Stimulated activated CD8-positive, alpha-beta memory T cell treated with anti-CD3 and anti-CD28 coated beads, Interleukin-12 subunit alpha, Interleukin-12 subunit beta, amount 100 ng/mL, for 24 hours (primary cell): ENCODE measurements around the gene GUF1.
"Not testable (repeated sequence)": the region's sequence is repeated elsewhere in the genome, so short reads cannot be mapped to it uniquely, and the experiment has no call there.

Experiments
- DNase-seq: peaks from one replicate; pipeline ENCODE4 v3.0.0-alpha.2; 2020; ENCODE audit errors: extremely low read depth

GUF1 gene

DNA sequence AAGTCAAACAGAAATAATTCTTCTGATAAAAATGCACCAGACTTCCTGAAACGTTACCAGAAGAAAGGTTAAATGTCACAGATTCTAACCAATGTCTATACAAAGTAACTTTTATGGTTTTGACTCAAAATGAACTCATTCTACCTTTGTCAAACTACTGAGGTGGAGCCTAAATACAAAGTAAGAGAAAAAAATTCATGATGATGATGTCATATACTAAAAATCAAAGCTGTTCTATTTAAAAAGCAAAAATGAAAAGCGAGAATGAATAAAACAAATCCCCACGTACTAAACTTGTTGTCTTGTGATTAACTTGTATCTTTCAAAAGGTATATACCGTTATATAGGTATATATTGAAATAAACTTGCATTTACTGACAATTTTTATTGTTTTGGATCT is 26.5 kb downstream of the GUF1 start:
- DNase-seq, result no peak

DNA sequence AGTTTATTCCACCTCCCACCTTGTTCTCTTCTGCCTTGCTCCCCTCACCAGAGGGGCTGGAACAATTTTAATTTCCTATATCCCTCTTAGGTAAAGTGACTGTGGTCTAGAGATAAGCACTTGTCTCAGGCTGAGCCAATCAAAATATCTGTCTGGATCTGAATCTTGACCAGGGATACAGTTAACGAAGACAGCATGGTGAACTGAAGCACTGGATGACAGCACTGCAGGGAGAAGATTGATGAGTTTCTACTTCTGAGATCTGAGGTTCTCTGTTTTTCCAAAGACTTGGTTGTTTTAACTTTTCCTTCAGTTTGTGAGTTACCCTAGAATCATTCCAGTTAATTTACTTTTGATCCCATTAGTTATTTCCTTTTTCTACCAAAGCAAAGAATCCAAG is 34.9 kb downstream of the GUF1 start:
- no peak for DNase-seq

DNA sequence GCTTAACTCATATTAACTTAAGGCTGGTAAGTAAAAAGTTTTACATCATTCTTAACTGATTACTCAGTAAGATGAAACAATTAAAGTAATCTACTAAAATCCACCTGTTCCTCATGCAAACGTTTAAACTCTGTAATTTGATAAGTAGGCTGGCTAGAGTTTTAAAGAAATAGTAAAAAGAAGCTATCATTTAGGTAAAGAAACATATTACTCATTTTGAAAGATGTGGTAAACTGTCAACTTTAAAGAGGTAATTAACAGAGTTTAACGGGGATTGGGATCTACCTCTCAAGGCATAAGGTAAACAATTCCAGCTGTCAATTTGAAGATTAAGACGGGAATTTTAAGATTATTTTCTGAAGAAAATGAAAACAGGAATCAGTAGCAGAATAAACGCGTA is 38.4 kb downstream of the GUF1 start:
- no peak for DNase-seq

DNA sequence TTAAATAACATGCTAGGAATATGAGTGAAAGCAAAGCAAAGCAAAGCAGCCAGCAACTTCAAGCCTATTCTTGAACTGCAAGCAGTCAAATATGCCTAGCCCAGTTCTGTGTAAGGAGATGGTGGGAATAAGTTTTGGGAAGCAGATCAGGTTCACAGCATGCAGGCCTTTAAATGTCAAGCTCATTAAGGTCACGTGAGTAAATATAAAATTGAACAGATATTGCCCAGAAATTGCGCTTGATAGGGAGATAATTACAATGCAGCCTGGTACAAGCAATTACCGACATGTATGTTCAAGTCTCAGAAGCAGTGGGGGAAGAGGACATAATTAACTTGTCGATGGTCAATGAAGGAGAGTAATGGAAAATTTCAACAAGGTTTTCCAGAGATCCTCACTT is 42.2 kb downstream of the GUF1 start:
- no peak for DNase-seq

DNA sequence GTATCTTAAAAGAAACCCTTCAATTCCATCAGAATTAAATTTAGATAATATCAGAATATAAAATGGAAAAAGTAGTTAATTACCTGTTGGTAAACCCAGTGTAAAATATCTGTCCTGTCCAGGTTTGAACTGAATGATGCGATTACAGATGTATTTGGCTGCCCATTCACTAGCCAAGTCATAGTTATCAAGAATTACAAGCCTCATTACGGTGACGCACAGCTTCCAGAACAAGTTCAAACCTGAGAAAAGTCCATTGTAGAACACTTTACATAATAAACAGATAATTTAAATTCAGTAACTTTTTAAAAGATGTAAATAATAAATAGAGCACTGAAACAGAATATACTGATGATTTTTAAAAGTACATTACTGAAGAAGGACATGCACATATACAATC is 43.8 kb downstream of the GUF1 start:
- DNase-seq, result no peak

DNA sequence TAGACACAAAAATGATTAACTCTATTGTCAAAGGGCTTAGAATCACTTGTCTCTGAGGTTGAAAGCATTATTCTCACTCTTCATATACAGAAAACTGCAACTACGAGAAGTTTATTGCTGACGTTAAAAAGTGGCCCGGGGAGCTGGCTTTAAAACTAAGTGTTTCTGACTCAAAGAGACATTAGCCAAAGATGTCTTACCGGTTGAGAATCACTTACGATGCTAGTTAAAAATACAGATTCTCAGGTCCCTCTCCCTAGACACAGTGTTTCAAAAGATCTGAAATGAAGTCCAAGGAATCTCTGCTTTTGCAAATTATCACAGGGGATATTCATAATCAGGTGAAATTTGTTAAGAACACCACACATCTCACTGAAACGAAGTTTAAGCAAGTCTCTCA is 46.9 kb downstream of the GUF1 start:
- DNase-seq, result no peak

DNA sequence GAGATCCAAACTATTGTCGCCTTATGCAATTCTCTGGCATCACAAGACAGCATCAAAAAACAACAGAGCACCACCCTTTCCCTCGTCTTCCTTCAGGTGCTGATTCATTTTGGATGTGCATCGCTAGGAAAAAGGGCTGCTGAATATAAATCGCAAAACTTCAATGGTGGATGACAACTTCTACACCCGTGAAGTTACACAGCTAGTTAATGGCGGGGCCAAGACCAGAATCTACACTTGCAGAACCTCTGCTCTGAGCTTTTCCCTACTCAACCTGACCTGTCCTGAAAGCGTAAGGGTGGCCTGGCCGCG is 47.5 kb downstream of the GUF1 start:
- DNase-seq, result no peak

DNA sequence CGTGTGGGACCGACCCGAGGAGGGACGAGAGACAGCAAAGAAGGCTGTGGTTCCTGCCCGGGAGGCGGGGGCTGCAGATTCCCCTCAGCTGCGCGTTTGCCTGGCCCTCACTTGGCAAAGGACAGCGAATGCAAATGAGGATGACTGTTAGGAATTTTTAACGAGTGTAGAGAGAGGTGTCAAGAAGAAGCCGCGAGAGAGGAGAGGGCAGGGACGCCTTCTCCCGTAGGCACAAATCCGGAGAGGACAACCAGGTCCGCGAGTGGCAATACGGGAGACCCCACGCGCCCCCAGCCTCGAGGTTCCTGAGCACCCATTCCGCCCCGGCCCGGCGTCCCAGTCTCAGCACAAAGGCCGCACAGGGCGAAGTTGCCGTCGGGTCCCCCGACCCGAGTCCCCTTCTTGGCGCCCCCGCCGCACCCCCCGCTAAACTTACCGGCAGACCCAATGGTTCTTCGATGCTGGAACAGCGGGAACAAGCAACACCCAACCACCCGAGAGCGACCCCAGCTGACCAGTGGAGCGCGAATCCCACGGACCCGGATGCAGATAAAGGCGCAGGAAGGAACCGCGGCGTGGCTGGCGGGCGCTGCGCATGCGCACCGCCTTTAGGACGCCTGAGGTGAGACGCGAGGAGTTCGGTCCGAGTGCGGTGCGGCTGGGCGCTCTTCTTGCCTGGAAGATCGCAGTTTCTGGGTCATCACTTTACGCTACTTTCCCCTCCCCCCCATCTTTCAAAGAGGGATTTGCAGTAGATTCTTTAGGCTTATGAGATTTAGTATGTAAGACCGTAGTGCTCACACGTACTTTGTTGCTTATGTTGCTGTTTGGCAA is 48.0 kb downstream of the GUF1 start, which contains the start of gene GNPDA2:
TSS of gene GNPDA2 (minus strand) at position 519 of the 834 bp plus-strand sequence. CDS start 4,349 bp downstream, outside the sequence.
- peak; percentile 62 for DNase-seq

DNA sequence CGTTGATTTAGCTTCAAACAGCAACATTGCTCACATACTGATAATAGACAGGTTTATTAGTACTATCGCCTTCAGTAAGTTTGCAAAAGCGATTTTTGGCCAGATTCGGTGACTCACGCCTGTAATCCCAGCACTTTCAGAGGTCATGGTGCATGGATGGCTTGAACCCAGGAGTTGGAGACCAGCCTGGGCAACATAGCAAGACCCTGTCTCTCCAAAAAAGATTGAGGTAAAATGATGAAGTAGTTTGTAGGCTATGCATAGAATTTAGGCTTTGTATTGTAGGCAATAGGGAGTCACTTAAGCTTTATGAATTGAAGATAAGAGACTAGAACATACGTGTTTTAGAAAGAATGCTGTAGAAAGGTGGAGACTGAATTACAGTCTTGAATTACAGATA is 49.3 kb downstream of the GUF1 start:
- no peak for DNase-seq

DNA sequence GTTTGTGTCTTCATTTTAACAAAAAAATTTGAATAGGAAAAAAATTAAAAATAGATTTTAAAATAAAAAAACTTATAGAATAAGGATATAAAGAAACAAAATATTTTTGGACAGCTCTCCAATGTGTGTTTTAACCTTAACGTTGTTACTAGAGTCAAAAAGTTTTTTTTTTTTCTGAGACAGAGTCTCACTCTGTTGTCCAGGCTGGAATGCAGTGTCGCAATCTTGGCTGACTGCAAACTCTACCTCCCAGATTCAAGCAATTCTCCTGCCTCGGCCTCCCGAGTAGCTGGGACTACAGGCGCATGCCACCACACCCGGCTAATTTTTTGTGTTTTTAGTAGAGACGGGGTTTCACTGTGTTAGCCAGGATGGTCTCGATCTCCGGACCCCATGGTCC is 50.5 kb downstream of the GUF1 start:
- not testable (repeated sequence) for DNase-seq

DNA sequence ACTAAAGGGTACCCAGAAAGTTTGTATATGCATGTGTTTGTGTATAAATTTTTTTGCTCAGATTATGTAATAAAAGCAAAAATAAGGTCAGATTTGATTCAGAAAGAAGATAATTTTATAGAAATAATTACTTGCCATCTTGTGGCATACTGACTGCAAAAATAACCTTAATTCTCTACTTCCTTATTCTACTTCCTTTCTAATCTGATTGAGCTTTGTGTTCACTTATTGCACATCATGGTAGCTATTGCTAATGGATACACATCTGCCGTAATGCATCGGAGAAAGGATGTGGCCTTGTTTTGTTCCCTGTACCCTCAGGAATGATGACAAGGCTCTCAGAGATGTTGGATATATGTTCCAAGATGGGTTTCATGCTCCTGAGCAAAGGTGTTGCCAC is 58.7 kb downstream of the GUF1 start:
- DNase-seq, result no peak

DNA sequence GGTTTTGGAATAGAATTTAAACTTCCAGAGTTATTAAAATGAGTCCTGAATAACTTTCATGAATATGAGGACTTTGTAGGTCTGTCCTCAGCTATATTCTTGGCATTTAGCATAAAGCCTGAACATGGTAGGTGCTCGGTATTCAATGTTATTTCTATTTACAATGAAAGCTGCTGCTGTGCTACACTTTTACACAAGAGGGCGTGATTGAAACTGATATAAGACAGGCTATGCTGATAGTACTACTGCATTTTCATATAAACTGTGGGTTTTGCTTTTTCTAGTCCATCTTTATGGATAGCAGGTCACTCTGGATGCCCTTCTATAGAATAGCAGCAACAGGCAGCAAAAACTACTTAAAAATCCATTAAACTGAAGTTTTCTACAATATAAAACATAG is 60.4 kb downstream of the GUF1 start:
- DNase-seq, result no peak

DNA sequence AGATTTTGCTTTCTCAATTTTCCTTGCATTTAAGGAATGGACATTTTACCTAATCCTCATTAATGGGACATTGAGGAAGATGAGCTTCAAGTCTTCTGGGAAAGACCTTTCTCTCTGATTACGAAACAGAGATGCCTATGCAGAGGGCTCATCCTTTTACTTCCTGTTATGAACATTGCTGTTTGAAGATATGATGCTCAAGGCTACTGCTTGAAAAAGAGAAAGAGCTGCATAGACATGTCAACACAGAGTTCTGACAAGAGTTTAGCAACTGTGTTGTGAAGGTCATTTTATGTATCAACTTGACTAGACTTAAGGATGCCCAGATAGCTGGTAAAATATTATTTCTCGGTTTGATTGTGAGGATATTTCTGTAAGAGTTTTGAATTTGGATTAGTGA is 62.0 kb downstream of the GUF1 start:
- no peak for DNase-seq
